Skeletal muscle tissue (tissue), 2 donors: ENCODE data around the gene VANGL1. TPM values are rescaled to one million over a fixed set of nuclear protein-coding genes. Genes with fewer than 3 reads are reported as not detected.

ENCODE experiments used
- small RNA-seq: library from RNA; depleted of rRNA; stranded (forward); fragments of <200 nt; gene quantifications from one replicate; pipeline ENCODE3, GENCODE V24; 2014
- total RNA-seq: library from RNA; depleted of rRNA; stranded (reverse); fragments of >200 nt; gene quantifications from one replicate; pipeline ENCODE4 v1.2.3, GENCODE V29; 2014

The VANGL1 gene
- total RNA-seq, 1 donor from 2014 or later: 4.2 TPM

Small RNA genes lying within 50 kb of the gene (small RNA-seq; reads per million reads assigned to genes)
- not detected for gene RF00406
- not detected for gene RN7SL420P

Other genes with a start within 250 kb of the VANGL1 start
- gene CASQ2, start 126.7 kb downstream of the VANGL1 start, total RNA-seq: 416 TPM
- not detected for gene NHLH2, start 199.2 kb downstream of the VANGL1 start, total RNA-seq